GM21423 (cell line): Measurements from ENCODE around the gene RLN3.

Experiments
- ATAC-seq: cut with Tn5 transposase; IDR thresholded peaks from one replicate; pipeline ENCODE4 v1.9.1; 2021; ENCODE audit warnings: mild to moderate bottlenecking, moderate library complexity; ENCODE audit not compliant: unreplicated experiment

RLN3 gene

GRCh38 chr19:14073261-14073924 lies 45.4 kb downstream of the RLN3 start:
- peak; percentile 44 for ATAC-seq

- no peak for ATAC-seq
Observed at GRCh38 chr19:14073925-14074838, 46.2 kb downstream of the RLN3 start.

GRCh38 chr19:14078411-14078810 lies 50.5 kb downstream of the RLN3 start:
- ATAC-seq, result no peak
